Muscle of back (tissue), 11 donors: ENCODE data around the gene FBXO8. TPM values are rescaled to one million over a fixed set of nuclear protein-coding genes. Genes with fewer than 3 reads are reported as not detected.
"Not testable (repeated sequence)": the region's sequence is repeated elsewhere in the genome, so short reads cannot be mapped to it uniquely, and the experiment has no call there.

Experiments used
- DNase-seq, 3 donors: peaks; one replicate each; pipeline versions ENCODE4 v3.0.0 to v3.0.0-alpha.2; 2013
- polyA plus RNA-seq, 10 donors: library from polyadenylated mRNA; unstranded; fragments of 120-200 nt; gene quantifications; one replicate each; pipeline ENCODE4 v1.2.1, GENCODE V29; 2013; ENCODE audit not compliant: insufficient read length in 10 of 10

Gene FBXO8
- polyA plus RNA-seq, 10 donors = 14.0 to 18.8 (median 14.7) TPM

- no peak for DNase-seq
These were observed 3.4 kb upstream of the FBXO8 start for GRCh38 chr4:174286870-174287269.

GRCh38 chr4:174284487-174284886, 1.0 kb upstream of the FBXO8 start:
- no peak for DNase-seq

GRCh38 chr4:174282836-174283506, 496 bp downstream of the FBXO8 start:
- peak; percentile 90 to 96 (median 94) for DNase-seq

- DNase-seq = no peak
These were observed 1.6 kb downstream of the FBXO8 start for GRCh38 chr4:174281901-174282300.

GRCh38 chr4:174281182-174281737, 2.2 kb downstream of the FBXO8 start:
- no peak for DNase-seq

GRCh38 chr4:174279433-174280155, 3.9 kb downstream of the FBXO8 start:
- no peak for DNase-seq

GRCh38 chr4:174278467-174278866, 5.0 kb downstream of the FBXO8 start:
- no peak for DNase-seq

- no peak for DNase-seq
These were observed 6.0 kb downstream of the FBXO8 start for GRCh38 chr4:174277433-174277832.

GRCh38 chr4:174275101-174275500, 8.4 kb downstream of the FBXO8 start:
- DNase-seq = no peak

GRCh38 chr4:174274436-174274835, 9.0 kb downstream of the FBXO8 start:
- no peak for DNase-seq

- no peak for DNase-seq
These were observed 9.5 kb downstream of the FBXO8 start for GRCh38 chr4:174273930-174274329.

GRCh38 chr4:174266416-174266815, 17.1 kb downstream of the FBXO8 start:
- no peak for DNase-seq

GRCh38 chr4:174265916-174266315, 17.6 kb downstream of the FBXO8 start:
- DNase-seq = peak in 1 of 3 donors; percentile 31

- DNase-seq = no peak
These were observed 20.1 kb downstream of the FBXO8 start for GRCh38 chr4:174263445-174263736.

GRCh38 chr4:174262624-174263444, 20.6 kb downstream of the FBXO8 start:
- DNase-seq = no peak

- not testable (repeated sequence) for DNase-seq
These were observed 22.0 kb downstream of the FBXO8 start for GRCh38 chr4:174261432-174261831.

GRCh38 chr4:174260099-174260498, 23.4 kb downstream of the FBXO8 start:
- DNase-seq = no peak

GRCh38 chr4:174259580-174259979, 23.9 kb downstream of the FBXO8 start:
- DNase-seq = no peak

GRCh38 chr4:174256277-174256713, 27.2 kb downstream of the FBXO8 start:
- DNase-seq = peak; percentile 11 to 52 (median 30)

GRCh38 chr4:174255786-174256185, 27.7 kb downstream of the FBXO8 start:
- peak; percentile 54 to 85 (median 68) for DNase-seq

GRCh38 chr4:174255374-174255773, 28.1 kb downstream of the FBXO8 start:
- DNase-seq = no peak

GRCh38 chr4:174254613-174255012, 28.9 kb downstream of the FBXO8 start:
- no peak for DNase-seq
